HepG2 (cell line): ENCODE results near the gene GUSB. TPM values are rescaled to one million over a fixed set of nuclear protein-coding genes. Genes with fewer than 3 reads are reported as not detected.
A peak's percentile ranks its signal among the peaks of the same experiment; 100 is the strongest.

Experiments used
- ARHGAP35 ChIP-seq: sonication (generic); formaldehyde crosslinking; IDR thresholded peaks from 2 replicates; pipeline ENCODE4 v1.9.0; 2022; ENCODE audit warnings: mild to moderate bottlenecking, inconsistent platforms, moderate library complexity, missing genetic modification reagents, borderline replicate concordance
- ARNTL ChIP-seq: sonication (generic); formaldehyde crosslinking; IDR thresholded peaks from 2 replicates; pipeline ENCODE4 v1.4.0; 2020; ENCODE audit warnings: mild to moderate bottlenecking, missing genetic modification reagents
- BCL6 ChIP-seq: IDR thresholded peaks from 2 replicates; pipeline ENCODE4 v1.6.1; 2016; ENCODE audit warnings: missing genetic modification reagents, missing compliant biosample characterization
- DZIP1 ChIP-seq: sonication (generic); formaldehyde crosslinking; IDR thresholded peaks from 2 replicates; pipeline ENCODE4 v1.5.0; 2020; ENCODE audit warnings: mild to moderate bottlenecking, missing genetic modification reagents
- KDM6A ChIP-seq: IDR thresholded peaks from 2 replicates; pipeline ENCODE4 v1.6.1; 2016; ENCODE audit warnings: low read depth
- NCOA2 ChIP-seq: sonication (generic); formaldehyde crosslinking; IDR thresholded peaks from 2 replicates; pipeline ENCODE4 v1.8.0; 2022; ENCODE audit warnings: inconsistent platforms
- NKX3-1 ChIP-seq: sonication (generic); formaldehyde crosslinking; IDR thresholded peaks from 2 replicates; pipeline ENCODE4 v1.5.0; 2020; ENCODE audit warnings: missing genetic modification reagents
- PRDM10 ChIP-seq: sonication (generic); formaldehyde crosslinking; IDR thresholded peaks from 2 replicates; pipeline ENCODE4 v1.4.0; 2020; ENCODE audit warnings: low read depth, missing genetic modification reagents
- REST ChIP-seq, 2 experiments: IDR thresholded peaks; 2 replicates each; pipeline ENCODE4 v1.6.1; 2011 to 2012; ENCODE audit warnings: low read length in 2 of 2, borderline replicate concordance in 1 of 2, low read depth in 1 of 2, mild to moderate bottlenecking in 1 of 2, moderate library complexity in 1 of 2
- RXRA ChIP-seq: sonication (generic); formaldehyde crosslinking; IDR thresholded peaks from 2 replicates; pipeline ENCODE4 v1.5.1; 2020; ENCODE audit warnings: missing genetic modification reagents
- TOE1 ChIP-seq: sonication (generic); formaldehyde crosslinking; IDR thresholded peaks from 2 replicates; pipeline ENCODE4 v1.4.0; 2020; ENCODE audit warnings: mild to moderate bottlenecking, missing genetic modification reagents
- ZC3H4 ChIP-seq: sonication (generic); formaldehyde crosslinking; IDR thresholded peaks from 2 replicates; pipeline ENCODE4 v1.4.0; 2020; ENCODE audit warnings: missing genetic modification reagents, borderline replicate concordance
- ZMYM4 ChIP-seq: sonication (generic); formaldehyde crosslinking; IDR thresholded peaks from 2 replicates; pipeline ENCODE4 v1.8.1; 2023; ENCODE audit warnings: mild to moderate bottlenecking, missing genetic modification reagents
- ZNF280B ChIP-seq: sonication (generic); formaldehyde crosslinking; IDR thresholded peaks from 2 replicates; pipeline ENCODE4 v1.5.0; 2020; ENCODE audit warnings: missing genetic modification reagents, mild to moderate bottlenecking, borderline replicate concordance
- ZNF354B ChIP-seq: sonication (generic); formaldehyde crosslinking; IDR thresholded peaks from 2 replicates; pipeline ENCODE4 v1.8.0; 2022; ENCODE audit warnings: mild to moderate bottlenecking, missing genetic modification reagents
- ZNF724P ChIP-seq: sonication (generic); formaldehyde crosslinking; IDR thresholded peaks from 2 replicates; pipeline ENCODE4 v1.8.0; 2022; ENCODE audit warnings: missing genetic modification reagents, borderline replicate concordance
- ZNF879 ChIP-seq: sonication (generic); formaldehyde crosslinking; IDR thresholded peaks from 2 replicates; pipeline ENCODE4 v1.8.1; 2023; ENCODE audit warnings: missing genetic modification reagents
- polyA plus RNA-seq, 8 experiments: library from polyadenylated mRNA; depleted of rRNA in 3 of 8; stranded (reverse) in 7 of 8; unstranded in 1 of 8; fragments of >200 nt; fragmentation: Illumina TruSeq in 4 of 8; extraction: Trizol in 4 of 8; gene quantifications; 2 replicates each; pipeline versions ENCODE4 v1.2.1 to v1.2.3, GENCODE V29; 2011 to 2016; ENCODE audit warnings: low read depth in 4 of 8, missing spikeins in 1 of 8, mixed read lengths in 1 of 8; ENCODE audit not compliant: insufficient read depth in 1 of 8
- total RNA-seq, 5 experiments: library from RNA; depleted of rRNA; stranded (reverse); fragments of >200 nt; fragmentation: Illumina TruSeq; extraction: Trizol; gene quantifications; 2 replicates each; pipeline ENCODE4 v1.2.3, GENCODE V29; 2016; ENCODE audit warnings: low read depth in 1 of 5

GUSB gene
- total and polyA plus RNA-seq, 2 of the 13 experiments (the other 11 are each of a cell fraction or from before 2014, with no cell fraction given): 18.8 to 60.0 TPM

DNA sequence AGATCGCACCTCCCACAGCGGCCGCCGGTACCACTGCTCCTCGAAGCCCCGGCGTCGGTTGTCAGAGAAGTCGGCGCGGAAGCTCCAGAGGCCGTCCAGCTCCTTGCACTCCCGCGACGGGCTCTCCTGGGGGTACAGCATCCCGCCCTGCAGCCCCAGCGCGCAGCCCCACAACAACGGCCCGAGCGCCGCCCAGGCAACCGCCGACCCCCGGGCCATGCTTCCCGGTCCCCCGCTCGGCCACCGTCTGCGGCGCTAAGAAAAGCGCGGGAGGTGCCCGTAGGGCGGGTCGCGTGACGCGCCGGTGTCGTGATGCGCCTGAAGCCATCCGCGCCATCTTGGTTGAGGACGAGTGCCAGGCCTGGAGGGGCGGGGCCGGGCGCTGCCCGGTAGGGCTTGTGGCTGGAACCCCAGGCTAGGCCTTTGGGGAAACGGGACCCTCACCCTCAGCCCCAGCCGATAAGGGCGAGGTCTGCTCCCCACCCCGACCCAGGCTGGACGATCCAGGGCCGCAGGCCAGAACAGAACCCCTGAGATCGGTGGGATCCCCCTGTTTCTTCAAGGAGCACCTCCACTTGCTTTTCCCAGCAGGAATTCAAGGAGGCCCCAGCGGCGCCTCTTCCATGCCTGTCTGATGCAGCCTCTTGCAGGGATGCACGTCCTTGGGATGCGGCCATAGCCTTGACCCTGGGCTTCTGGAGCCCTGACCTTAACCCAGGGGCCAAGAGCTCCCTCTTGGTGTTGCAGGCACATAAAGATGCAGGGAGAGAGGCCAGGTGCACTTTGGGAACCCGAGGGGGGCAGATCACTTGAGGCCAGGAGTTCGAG is at the start of gene GUSB (continued):
- peak; percentile 74; the same call in 1 of the 2 replicates for TF ChIP-seq PRDM10 (CRISPR knock-in tag)
- peak; percentile 96 for TF ChIP-seq ZNF724P (CRISPR knock-in tag)
- TF ChIP-seq BCL6 (CRISPR knock-in tag): peak; percentile 60; the same call in 1 of the 2 replicates
- no peak for TF ChIP-seq ZNF879 (CRISPR knock-in tag)
- peak; percentile 78; the same call in 1 of the 2 replicates for TF ChIP-seq ARNTL
- TF ChIP-seq ZNF280B (CRISPR knock-in tag): peak; percentile 83
- peak; percentile 68 for TF ChIP-seq NCOA2 (CRISPR knock-in tag)
- peak; percentile 97 for TF ChIP-seq NKX3-1 (CRISPR knock-in tag)
- peak; percentile 93 for TF ChIP-seq ZMYM4 (CRISPR knock-in tag)
- peak; percentile 88; the same call in 1 of the 2 replicates for TF ChIP-seq ZNF354B
- peak; percentile 95 for TF ChIP-seq ARHGAP35 (CRISPR knock-in tag)
- TF ChIP-seq KDM6A (CRISPR knock-in tag): no peak
- TF ChIP-seq ZC3H4: no peak
- no peak; the same call in 1 of the 2 replicates for TF ChIP-seq DZIP1
- TF ChIP-seq REST (IDR thresholded peaks at IDR 0.05; ENCODE audit: borderline replicate concordance in 1 of 2, low read depth in 1 of 2, low read length in 2 of 2): peak in 1 of 2 experiments; percentile 36; a peak in 1 of 4 replicates
- TF ChIP-seq RXRA (CRISPR knock-in tag): peak; percentile 87
- peak; percentile 67; the same call in 1 of the 2 replicates for TF ChIP-seq TOE1 (CRISPR knock-in tag)
